GM18508 (cell line): Measurements from ENCODE around the gene ADGRG6.
"Not testable (repeated sequence)": the region's sequence is repeated elsewhere in the genome, so short reads cannot be mapped to it uniquely, and the experiment has no call there.

ENCODE experiments used
- ATAC-seq: cut with Tn5 transposase; IDR thresholded peaks from one replicate; pipeline ENCODE4 v1.9.1; 2021; ENCODE audit warnings: moderate number of reproducible peaks; ENCODE audit not compliant: insufficient read depth, unreplicated experiment

The ADGRG6 gene

GRCh38 chr6:142341855-142342330 is 40.1 kb downstream of the ADGRG6 start:
- no peak for ATAC-seq

DNA sequence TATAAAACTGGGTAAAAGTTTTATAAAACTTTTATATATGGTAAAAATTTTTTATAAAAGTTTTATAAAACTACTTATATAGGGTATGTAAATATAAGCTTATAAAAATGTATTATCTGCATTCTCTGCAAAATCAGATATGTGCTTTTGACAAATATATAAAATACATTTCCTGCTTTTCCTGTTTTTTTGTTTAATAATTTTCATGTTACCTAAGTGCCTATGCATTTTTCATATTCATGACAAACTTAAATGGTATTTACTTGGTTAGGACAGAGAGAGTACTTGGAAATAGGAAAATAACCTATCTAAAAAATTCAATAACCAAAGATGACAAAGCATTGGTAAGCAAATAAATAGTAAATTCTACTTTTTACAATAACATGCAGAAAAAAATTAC is 41.2 kb downstream of the ADGRG6 start:
- ATAC-seq = no peak

DNA sequence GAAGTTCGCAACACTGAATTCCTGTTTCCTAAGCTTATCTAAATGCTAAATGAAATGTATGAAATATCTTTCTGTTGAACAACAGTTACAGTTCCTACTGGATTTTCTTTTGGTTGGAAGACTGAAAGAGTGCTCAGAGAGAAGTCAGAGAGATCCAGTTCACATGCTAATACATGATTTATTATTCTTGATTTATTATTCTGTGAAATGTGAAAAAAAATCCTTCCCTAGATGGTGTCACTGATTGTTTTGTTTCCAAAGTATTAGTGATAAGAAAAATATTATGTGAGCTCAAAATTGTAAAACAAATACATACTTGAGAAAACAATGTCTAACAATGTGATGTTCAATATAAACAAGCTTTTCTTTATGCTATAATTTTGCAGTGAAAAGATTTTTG is 42.1 kb downstream of the ADGRG6 start:
- no peak for ATAC-seq

DNA sequence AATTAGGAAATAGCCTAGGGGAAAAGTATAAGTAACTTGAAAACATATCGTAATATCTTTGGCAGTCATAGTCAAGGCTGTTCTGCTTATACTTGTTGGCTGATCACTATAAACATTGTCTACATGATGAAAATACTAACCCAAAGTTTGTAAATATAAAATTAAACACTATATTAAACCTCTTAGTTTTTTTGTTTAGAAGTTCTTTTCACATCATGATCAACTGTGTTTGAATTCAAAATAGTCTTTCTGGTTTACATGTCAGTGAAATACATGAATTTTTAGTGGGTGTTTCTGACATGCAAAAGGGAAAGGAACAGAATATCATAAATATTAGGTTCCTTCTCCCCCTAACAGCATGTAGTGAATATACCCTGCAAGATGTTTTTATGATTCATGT is 43.5 kb downstream of the ADGRG6 start:
- ATAC-seq = no peak

GRCh38 chr6:142346166-142346565 is 44.4 kb downstream of the ADGRG6 start:
- not testable (repeated sequence) for ATAC-seq

DNA sequence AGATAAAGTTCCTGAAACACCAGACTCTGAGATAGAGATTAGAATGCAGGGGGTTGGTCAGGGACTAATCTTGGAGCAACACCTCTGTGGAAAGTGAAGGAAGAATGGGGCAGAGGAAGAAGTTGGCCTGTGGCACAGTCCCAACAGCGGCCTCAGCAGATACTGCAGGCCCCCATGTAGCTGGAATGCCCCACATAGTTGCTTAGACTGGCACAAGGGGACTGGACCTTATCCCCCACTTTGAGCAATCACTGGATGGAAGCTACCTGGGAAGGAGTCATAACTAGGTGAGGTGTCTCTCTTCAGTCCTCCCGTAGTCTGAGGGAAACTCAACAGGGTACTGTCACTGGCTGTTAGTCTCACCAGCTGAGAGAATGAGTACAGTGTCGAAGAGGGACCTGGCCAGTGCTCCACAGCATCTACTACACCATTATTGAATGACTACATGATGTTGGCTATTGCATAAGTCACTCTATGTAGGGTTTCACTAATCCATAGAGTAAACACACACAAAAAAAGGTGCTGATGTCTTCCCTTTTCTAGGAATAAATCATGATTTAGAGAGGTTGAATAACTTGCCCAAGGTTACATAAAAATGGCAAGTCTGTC is 47.5 kb downstream of the ADGRG6 start:
- no peak for ATAC-seq

DNA sequence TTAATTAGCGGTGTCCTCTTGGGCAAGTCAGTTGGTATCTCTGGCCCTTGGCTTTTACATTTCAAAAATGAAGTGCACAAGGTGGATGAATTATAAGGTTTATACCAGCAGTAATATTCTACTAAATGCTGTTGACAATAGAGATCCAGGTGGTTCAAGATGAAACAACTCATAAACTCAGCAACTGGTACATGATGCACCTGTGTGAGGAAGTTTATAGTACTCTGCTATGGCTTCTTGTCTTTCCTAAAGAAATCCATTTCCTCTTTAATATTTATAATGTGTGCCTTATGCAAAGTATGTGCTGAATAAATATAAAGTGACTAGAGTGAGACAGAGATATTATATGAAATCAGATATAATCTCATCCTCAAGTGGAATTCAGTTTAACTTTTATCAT is 48.5 kb downstream of the ADGRG6 start:
- ATAC-seq = no peak

DNA sequence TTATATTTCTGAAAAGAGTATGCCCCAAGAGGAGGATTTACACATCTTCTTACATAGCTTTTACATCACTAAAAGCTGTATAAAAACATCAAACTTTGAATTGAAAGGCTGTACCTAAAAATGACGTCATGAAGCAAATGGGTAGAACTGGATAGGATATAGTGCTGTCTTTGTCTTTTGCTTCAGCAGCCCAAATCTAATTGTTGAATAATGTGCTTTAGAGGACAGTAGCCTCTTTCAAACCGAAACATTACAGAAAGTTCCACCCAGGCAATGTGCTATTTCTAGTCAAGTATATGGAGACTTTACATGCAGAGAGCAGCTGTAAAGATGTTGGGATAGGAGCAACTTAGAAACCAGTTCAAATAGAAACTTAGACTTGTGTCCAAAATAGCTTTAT is 51.9 kb downstream of the ADGRG6 start:
- ATAC-seq = no peak

DNA sequence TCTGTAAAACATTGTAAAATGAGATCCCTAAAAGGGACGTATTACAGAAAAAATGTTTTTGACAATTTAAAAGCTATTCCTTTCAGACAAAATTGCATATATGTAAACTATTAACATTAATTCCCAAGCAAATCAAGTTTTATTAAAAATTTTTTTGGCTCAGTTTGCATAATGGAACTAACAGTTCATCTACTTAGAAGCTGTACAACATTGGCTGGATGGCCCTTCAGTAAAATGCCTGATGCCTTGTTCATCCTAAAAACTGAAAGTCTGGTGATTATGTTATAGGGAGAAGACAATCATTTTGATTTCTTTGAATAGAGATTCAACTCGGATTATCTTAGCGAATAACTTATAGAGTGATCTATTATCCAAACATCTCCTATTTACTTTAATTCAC is 52.8 kb downstream of the ADGRG6 start:
- no peak for ATAC-seq

DNA sequence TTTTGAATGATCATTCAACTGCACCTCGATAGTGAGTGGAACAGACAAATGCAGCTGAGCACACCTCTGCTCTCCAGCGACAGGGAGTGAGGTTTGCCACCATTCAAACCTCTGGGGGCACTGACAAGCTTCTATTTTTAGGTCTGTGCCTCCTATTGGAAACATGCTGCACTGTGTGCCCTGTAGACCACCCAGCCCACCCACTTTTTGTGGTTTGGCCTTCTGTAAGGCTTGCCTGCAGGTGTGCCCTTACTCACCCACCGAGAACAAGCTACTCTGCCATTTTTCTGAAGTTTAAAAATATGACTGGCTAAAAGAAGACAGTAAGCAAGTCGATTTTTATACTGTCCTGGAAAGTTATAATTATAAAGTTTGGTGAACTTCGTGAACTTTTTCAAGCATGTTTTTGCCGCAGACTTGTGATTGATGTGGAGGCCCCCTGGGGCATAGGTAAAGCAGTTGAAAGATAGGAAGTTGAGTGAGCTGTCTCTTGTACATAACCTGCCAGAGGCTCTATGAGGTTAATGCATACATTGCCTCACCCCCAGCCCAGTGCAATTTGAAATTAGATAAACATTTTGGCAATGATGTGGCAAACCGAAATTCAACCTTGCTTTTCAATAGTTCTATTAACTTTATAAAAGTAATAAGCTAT is 53.8 kb downstream of the ADGRG6 start:
- ATAC-seq = no peak

- ATAC-seq = no peak
Observed at GRCh38 chr6:142356201-142356883, 54.5 kb downstream of the ADGRG6 start.

DNA sequence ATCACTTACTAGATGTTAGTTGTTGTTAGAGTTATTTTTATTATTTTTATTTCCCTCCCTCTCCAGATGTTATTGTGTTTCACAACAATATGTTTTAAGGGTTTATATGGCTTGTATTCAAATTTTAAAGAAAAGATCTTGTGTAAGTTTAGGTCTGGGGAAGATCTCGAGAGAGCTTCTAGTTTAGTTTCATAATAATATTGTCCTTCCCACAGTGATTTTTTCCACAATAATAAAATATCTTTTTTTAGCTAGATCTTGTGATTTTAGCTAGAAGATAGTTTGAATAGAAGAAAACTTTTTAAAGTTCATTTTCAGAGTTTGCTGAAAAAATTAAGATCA is 55.0 kb downstream of the ADGRG6 start:
- no peak for ATAC-seq

DNA sequence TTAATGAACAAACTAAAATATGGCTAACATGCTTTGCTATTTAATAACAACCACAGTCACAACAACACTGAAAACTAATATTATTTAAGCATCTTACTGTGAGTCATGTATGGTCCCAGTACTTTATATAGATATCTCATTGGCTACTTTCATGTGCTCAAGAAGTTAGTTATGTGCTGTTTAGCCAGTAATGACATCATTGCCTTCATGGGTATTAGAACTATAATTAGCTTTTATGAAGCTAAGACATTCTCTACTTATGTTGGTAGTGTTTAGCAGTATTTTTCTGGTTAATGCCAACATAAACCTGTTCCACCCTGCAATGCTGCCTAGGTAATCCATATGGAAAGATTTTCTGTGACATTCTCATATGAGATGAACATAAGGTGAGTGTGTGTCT is 56.1 kb downstream of the ADGRG6 start:
- no peak for ATAC-seq

GRCh38 chr6:142359271-142359960 is 57.6 kb downstream of the ADGRG6 start:
- no peak for ATAC-seq

DNA sequence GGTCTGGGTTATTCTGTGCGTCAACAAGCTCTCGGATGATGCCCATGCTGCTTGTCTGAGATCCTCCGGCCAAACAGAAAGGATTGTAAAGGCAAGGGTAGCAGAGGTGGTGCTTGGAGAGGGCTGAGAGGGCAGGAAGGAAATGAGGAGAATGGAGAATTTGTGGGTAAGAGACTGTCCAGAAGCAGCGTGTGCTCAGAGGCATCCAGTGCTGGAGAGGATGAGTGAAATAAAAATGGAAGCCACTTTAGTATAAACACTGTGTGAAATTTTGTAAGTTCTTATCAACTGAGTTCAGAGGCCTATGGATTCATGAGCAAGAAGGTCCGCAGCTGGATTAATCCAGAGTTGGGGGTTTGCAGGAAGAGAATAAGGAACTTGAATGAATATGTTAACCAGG is 59.5 kb downstream of the ADGRG6 start:
- no peak for ATAC-seq

DNA sequence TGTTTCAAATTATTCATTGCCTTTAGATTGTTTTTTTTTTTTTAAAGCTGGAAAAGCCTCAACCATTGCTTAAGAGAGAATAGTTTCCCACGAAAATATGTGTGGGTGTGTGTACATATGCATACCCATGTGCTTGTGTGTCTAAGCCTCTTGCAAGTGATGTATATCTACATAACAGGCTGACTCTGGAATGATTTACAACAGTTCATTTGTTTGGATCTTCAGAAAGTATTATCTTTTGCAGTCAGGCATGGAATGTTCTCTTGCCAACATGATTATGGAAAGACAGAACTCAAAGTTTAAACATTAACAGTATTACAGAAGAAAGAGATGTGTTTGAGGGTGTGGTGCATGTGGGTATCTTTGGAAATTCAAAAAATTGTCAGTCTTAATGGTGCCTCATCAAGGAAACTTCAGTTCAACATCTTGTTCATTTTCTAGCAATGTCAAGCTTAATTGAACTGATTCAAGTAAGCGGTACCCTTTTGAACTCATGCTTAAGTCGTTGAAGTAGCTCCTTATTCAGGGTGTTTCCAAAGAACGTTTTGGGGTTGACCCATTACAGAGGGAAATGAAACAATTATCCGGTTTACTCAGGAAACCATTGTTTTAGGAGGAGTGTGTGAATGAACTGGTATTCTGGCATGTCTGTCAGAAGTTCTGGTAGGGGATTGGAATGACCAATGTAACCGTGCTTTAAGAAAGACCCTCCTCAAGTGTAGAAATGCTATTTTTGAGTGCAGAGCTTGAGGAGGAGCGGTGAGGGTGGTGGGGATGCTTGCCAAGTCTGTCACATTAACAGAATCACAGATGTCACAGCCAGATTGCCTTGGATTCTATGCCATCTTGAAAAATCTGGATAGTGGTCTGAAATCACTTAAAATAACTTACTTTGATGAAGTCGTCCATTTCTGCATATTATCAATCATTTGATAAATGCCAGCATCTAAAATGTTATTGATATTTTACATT is 60.3 kb downstream of the ADGRG6 start:
- no peak for ATAC-seq

DNA sequence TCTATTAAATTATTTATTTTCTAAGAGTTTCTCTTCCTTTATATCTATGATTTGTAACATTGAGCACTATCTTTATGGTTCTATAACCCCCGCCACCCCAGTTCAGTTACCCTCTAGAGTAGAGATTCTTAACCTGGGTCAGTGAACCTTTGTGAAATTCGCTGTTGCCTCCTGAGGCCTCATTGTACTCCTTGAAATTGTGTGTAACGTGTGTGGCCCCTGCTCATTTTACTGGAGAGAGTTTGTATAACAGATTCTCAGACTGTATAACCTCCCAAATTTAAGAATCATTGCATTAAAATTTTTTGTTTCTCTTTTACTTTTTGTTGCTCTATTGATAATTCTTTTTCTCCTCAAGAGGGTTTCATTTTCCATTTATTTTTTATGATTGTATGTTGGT is 65.3 kb downstream of the ADGRG6 start:
- no peak for ATAC-seq

DNA sequence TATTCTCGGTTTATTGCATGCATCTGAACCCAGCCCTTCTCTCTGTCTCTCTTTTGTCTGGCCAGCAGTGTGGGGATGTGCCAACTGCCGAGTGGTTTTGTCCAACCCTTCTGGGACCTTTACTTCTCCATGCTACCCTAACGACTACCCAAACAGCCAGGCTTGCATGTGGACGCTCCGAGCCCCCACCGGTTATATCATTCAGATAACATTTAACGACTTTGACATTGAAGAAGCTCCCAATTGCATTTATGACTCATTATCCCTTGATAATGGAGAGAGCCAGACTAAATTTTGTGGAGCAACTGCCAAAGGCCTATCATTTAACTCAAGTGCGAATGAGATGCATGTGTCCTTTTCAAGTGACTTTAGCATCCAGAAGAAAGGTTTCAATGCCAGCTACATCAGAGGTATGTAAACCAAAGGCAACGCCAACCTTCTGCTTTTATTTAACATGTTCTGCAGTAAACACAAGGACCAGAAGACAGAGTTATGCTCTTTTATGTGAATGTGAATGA is 65.8 kb downstream of the ADGRG6 start:
- ATAC-seq = no peak

- no peak for ATAC-seq
Observed at GRCh38 chr6:142369266-142369665, 67.5 kb downstream of the ADGRG6 start.

DNA sequence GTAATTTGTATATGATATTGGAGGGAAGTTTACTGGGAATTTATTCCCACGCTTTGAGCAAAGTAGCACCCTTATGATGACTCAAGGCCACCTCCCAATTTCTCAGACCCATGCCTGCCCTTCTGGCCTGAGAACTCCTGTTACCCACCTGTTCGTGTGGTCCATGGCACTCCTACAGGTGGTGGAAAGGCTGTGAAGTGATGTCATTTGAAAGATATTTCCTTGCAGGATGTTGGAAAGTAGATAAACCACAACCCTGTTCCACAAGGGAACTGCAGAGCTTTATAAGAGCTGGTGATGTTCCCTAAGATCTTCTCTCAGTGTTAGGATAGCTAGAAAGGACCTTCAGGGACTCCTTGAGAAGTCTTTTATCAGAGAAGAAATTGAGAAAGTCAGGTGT is 70.5 kb downstream of the ADGRG6 start:
- no peak for ATAC-seq
